GM18867 (cell line): ENCODE results near the gene STUM.
A peak's percentile ranks its signal among the peaks of the same experiment; 100 is the strongest.

Experiments
- ATAC-seq: cut with Tn5 transposase; IDR thresholded peaks from one replicate; pipeline ENCODE4 v1.9.1; 2021; ENCODE audit warnings: mild to moderate bottlenecking, moderate library complexity; ENCODE audit not compliant: unreplicated experiment

Gene STUM

DNA sequence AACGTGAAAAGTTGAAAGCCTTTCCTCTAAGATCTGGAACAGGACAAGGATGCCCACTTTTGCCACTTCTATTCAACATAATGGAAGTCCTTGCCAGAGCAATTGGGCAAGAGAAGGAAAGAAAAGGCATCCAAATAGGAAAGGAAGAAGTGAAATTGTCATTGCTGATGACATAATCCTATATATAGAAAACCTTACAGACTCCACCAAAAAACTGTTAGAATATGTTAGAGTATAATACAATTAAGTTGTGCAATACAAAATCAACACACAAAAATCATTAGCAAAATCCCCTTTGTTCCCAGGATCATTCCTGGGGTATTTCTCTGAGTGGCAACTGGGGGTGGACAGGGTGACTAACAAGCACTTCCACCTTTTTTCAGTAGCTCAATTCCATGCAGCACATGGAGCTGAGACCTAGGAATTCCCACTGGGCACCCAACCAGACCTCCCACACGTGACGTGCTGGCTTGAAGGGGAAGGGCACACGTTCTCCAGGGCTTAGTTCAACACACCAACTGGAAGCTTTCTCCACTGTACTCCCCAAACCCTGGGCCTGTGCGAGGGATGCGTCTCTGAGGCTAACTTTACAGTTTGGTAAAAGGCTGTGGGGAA lies 9.6 kb downstream of the STUM start:
- ATAC-seq = no peak

DNA sequence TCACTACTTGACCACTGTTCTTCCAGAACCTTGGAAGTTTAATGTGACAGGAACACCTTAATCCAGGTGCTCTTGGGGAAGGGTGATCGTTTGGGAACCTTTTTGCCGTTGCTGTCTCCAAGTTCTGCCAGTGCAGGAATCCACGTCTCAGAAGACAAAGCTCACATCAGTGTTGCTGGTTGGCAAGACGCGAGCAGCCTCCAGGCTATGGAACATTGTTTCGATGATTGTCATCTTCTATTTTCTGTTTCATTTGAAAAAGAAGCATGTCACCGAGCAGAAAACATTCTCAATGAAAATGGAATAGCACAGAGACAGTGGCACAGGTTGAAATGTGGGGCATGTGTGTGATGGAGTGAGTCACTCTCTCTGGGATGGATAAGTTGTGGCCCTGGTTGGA lies 11.7 kb downstream of the STUM start:
- no peak for ATAC-seq

DNA sequence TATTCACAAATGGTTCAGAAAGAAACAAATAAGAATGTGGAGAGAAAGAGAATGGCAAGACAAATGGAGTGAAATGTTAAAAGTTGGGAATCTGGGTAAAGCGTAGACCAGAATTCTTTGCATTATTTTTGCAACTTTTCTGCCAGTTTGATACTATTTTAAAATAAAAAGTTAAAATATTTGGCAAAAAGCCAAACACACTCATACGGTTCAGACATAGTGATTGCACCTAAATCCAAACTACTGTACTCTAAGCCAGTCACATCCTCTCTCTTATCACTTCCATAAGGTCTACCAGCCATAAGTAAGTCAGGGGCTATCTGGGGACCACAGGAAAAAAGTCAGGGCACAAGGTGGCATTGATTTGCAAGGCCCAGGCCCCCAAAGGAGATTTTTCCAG lies 14.4 kb downstream of the STUM start:
- ATAC-seq = no peak

DNA sequence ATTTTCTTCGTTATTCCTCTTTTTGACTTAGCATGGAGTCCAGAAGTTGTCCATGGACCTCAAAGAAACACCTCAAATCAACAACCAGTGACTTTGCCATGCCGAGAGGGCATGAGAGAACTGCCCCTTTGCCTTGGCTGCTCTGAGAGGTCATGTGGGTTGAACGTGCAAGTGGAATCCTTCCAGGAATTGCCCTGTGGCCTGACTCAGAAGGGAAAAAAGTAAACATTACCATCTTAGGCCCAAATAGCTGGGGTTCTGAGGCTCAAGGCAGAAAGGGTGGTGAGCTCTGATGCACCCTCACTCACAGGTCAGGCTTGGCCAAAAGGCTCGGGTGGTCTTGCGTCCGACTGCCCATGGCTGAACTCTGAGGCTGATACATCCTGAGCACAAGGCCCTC lies 15.1 kb downstream of the STUM start:
- ATAC-seq = no peak

GRCh38 chr1:226565476-226565875 lies 16.9 kb downstream of the STUM start:
- no peak for ATAC-seq

DNA sequence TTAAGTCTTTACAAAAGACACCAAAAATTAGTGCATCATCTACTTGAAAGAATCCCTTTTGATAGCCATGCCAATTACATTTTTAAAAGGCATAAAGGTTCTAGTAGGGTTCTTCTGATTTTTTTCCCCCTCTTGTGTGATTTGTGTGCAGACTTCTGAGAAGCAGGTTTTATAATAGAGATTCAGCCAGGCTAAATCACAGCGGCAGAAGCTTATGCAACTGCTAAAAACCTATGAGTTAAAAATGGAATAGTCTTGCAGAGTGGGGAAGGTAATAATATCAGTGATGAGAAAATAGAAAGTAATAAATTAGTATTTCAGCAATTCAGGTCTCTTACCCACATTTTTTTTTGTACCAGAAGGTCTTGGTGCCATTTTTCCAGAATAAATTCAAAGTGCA lies 17.7 kb downstream of the STUM start:
- no peak for ATAC-seq

GRCh38 chr1:226566760-226567159 lies 18.2 kb downstream of the STUM start:
- ATAC-seq = no peak

- ATAC-seq = no peak
These were observed 19.7 kb downstream of the STUM start for GRCh38 chr1:226568077-226568831.

DNA sequence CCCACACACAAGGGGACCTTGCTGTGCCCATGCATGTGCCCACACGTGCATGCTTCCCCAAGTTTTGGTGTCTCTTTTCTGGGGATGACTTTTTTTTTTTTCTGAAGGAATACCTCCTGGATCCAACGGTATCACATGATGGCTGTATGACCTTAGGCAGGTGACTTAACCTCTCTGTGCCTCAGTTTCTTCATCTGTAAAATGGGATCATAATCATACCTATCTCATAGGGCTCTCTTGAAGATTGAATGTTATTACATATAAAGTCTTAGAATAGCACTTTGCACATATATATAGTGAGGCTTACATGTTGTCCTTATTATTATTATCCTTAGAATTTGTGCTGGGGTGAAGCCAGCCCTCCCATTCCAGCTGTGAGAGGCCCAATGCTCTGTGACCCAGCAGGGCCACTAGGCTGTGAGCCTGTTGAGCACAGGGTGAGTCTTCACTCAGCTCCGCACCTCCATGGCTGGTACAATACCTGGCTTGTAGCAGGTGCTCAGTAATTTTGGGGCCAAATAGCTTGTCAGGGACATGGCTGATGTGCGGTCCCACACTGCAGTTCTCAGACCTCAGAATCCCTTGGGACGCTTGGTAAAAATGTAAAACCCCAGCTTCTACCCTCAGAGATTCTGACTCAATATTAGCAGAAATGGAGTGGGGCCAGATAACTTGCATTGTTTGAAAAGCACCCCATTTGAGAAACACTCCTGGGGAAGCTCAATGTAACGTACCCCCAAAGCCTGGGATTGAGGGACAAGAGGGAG lies 20.6 kb downstream of the STUM start:
- ATAC-seq = no peak

DNA sequence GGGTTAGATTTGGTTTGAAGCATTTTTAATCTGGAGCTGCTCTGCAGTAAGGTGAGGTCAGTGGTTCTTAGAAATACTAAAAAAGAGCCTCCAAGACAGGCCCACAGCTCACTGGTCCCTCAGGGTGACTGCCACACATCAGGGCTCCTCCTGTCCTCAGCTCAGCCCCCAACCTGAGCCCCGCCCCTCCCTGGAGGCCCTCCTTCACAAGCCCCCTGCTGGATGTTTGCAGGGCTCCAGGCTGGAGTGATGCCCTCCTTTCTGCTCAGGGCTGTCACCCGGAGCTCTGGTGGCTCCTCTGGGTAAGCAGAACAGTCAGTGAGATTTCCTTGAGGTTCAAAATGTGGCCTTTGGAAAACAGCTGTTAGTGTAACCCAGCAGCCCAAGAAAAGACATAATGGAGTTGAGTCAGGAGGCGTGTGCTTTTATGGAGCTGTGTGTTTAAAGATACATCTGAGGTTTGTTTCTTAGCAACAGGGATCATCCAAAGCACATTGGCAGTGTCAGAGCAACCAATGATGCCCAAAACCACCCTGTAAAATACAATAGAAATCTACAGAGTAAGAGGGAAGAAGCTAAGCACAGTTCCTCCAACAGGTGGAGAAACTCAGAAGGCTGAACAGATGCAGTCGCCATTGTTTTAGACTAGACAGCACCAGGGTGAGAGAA lies 21.4 kb downstream of the STUM start:
- ATAC-seq = peak; percentile 62

DNA sequence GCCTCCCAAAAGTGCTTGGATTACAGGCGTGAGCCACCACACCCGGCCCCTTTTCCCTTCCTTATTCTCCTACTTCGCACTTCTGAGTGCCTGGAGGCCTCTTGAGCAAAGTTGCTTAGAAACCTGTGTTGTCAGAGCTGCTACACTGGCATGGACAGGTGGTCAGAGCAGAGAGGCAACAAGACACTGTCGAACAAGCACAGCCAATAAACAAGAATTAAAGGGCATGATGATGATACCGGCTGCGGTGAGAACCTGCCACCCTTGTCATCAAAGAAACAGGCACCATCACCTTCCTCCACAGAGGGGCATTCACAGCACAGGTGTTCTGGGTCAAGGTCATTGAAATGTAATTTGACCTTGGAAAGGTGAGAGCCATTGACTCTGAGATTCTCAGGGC lies 23.3 kb downstream of the STUM start:
- no peak for ATAC-seq

DNA sequence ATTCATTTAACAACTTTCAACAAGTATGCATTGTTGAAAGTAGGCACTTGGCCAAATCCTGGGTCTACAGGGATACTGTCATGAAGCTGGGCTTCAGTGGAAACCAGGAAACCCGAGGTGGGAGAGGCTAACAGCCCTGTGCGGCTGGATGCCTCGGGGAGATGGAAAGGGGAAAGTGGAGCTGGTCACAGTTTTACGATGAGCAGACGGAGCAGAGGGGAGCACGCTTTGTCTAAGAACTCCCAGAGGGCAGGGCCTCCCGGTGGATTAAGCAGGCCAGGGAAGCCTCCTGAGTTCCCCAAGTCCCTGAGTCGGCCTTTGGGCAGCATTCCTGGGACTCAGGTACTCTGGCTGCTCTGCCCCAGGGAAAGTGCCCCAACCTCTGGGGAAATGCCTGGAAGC lies 23.8 kb downstream of the STUM start:
- no peak for ATAC-seq

DNA sequence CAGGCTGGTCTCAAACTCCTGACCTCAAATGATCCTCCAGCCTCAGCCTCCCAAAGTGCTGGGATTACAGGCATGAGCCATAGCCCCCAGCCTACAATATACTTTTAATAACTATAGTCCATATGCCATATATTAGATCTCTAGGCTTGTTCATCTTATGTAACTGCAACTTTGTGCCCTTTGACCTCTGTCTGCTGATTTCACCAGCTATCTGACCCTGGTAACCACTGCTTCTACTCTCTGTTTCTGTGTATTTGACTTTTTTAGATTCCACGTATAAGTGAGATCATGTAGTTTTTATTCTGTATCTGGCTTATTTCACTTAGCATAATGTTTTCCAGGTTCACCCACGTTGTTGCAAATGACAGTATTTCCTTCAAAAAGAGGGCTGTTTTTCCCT lies 25.5 kb downstream of the STUM start:
- ATAC-seq = no peak

GRCh38 chr1:226574591-226575435 lies 26.2 kb downstream of the STUM start:
- ATAC-seq = no peak

- no peak for ATAC-seq
These were observed 26.8 kb downstream of the STUM start for GRCh38 chr1:226575436-226575720.

DNA sequence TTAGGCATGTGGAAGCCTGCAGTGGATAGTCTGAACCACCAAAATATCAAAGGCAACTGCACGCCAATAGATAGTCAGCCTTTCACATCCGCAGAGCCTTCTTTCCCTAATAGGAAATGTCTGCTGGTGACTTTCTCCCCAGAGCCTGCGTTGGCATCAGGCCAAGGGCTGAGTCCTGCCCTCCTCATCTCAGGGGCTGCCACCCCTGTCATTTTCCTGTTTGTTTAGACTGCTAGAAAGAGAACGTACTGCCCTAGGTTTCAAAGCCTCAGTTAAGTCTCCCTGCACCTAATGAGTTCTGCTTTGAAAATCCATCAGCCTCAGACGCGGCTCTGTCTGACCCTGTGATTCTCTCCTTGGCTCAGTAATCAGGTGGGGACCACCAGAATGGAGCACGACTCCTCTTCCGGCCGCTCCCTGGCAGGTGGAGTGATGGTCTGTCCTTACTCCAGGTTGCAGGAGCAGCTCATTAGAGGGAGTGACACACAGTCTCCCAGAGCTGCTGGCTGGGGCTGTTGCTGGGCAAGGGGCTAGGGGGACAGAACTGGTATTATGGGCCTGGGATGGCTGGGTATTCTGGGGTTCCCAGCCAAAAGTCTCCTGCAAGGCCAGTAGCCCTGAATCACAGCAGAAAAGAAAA lies 27.3 kb downstream of the STUM start:
- no peak for ATAC-seq

- no peak for ATAC-seq
These were observed 28.0 kb downstream of the STUM start for GRCh38 chr1:226576601-226577000.

GRCh38 chr1:226577401-226578180 lies 29.0 kb downstream of the STUM start:
- no peak for ATAC-seq

DNA sequence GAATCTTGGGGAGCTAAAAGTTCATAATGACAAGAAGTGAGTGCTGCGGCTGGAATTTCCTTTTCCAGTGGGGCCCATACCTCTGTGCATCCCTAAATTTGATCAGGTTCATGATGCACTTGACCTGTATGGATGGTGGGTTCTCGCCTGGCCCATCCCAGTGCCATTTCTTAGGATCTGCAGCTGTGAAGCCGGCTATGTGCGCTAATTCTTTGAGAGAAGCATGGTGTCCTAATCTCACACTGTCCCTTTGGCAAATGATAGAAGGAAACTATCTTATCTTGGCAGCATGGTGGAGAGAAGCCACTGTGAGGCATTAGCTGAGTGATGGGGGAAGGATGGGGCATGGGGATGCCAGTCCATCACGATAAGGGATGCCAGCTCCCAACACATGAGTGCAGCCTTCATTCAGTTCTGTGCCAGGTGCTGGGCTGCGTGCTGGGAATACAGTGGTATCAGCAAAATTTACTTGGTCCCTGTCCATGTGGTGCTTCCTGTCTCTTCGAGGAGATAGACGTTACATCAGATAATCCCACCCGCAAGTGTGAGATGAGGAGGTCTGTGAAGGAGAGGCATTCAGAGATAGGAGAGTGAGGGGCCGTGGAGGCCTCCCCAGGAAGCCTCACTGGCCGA lies 30.5 kb downstream of the STUM start:
- no peak for ATAC-seq
